ENCODE results near the gene PID1.
A peak's percentile ranks its signal among the peaks of the same experiment; 100 is the strongest.

Gene PID1

GRCh38 chr2:229239021-229239420, 32.1 kb downstream of the PID1 start:
- Histone ChIP-seq H2BK120ac (ENCODE audit: insufficient read depth, low read length, poor library complexity) (no peak overlapping the region), H3K4me1 (ENCODE audit: control insufficient read depth in 1 of 2, insufficient read depth in 2 of 2, low read length in 2 of 2) (peaks cover 3 to 11% of the 10 kb centered on the region in 2 experiments), H3K4ac (ENCODE audit: low read depth, low read length) (no peak overlapping the region), H3K23ac (ENCODE audit: low read length) (no peak overlapping the region), H3K4me2 (ENCODE audit: low read length) (no peak overlapping the region), H3K14ac (ENCODE audit: low read length) (no peak overlapping the region), H4K12ac (ENCODE audit: low read depth, low read length) (no peak overlapping the region), H3K18ac (ENCODE audit: low read length) (no peak overlapping the region), H3K9ac (ENCODE audit: low read length) (no peak overlapping the region), H2BK5ac (ENCODE audit: low read depth, low read length, poor library complexity) (no peak overlapping the region), H3K27ac (ENCODE audit: low read depth, low read length) (no peak overlapping the region), H4K8ac (ENCODE audit: low read depth, low read length) (no peak overlapping the region), H2BK12ac (ENCODE audit: low read length) (no peak overlapping the region), H3K9me3 (ENCODE audit: insufficient read depth, low read depth, low read length) (peaks cover 2% of the 10 kb centered on the region), H3K36me3 (ENCODE audit: control insufficient read depth in 1 of 2, insufficient read depth in 2 of 2, low read length in 2 of 2) (no peaks in the 10 kb centered on the region), H3K79me2 (ENCODE audit: control insufficient read depth, insufficient read depth, low read length, poor library complexity) (no peaks in the 10 kb centered on the region), H3K4me3 (ENCODE audit: low read depth, low read length) (no peak overlapping the region), H3K27me3 (ENCODE audit: insufficient read depth, low read length) (no peaks in the 10 kb centered on the region), H4K91ac (ENCODE audit: low read depth, low read length) (no peak overlapping the region), H2AK5ac (ENCODE audit: low read length) (no peak overlapping the region), H2AFZ (ENCODE audit: insufficient read depth, low read length, poor library complexity) (no peak overlapping the region), H3K79me1 (ENCODE audit: low read length) (peaks cover 5% of the 10 kb centered on the region)
- no CpG with 5 or more reads among the region's 2 CpGs for WGBS (ENCODE audit: extremely low coverage, insufficient coverage, insufficient read length)
- DNase-seq, result no peak

GRCh38 chr2:229237270-229237669, 33.8 kb downstream of the PID1 start:
- no peak overlapping the region for H2AK5ac ChIP-seq (ENCODE audit: low read length)
- H4K91ac ChIP-seq (ENCODE audit: low read depth, low read length), result no peak overlapping the region
- H3K4me1 ChIP-seq (ENCODE audit: control insufficient read depth in 1 of 2, insufficient read depth in 2 of 2, low read length in 2 of 2), result peaks cover 3 to 11% of the 10 kb centered on the region in 2 experiments
- no CpG with 5 or more reads among the region's 2 CpGs for WGBS (ENCODE audit: extremely low coverage, insufficient coverage, insufficient read length)
- H3K4me2 ChIP-seq (ENCODE audit: low read length), result no peak overlapping the region
- H3K9me3 ChIP-seq (ENCODE audit: insufficient read depth, low read depth, low read length), result peaks cover under 1% of the 10 kb centered on the region
- no peaks in the 10 kb centered on the region for H3K27me3 ChIP-seq (ENCODE audit: insufficient read depth, low read length)
- no peaks in the 10 kb centered on the region for H3K79me2 ChIP-seq (ENCODE audit: control insufficient read depth, insufficient read depth, low read length, poor library complexity)
- H2AFZ ChIP-seq (ENCODE audit: insufficient read depth, low read length, poor library complexity), result no peak overlapping the region
- H4K8ac ChIP-seq (ENCODE audit: low read depth, low read length), result no peak overlapping the region
- no peak for DNase-seq
- no peak overlapping the region for H4K12ac ChIP-seq (ENCODE audit: low read depth, low read length)
- no peak overlapping the region for H3K27ac ChIP-seq (ENCODE audit: low read depth, low read length)
- no peaks in the 10 kb centered on the region for H3K36me3 ChIP-seq (ENCODE audit: control insufficient read depth in 1 of 2, insufficient read depth in 2 of 2, low read length in 2 of 2)
- H2BK120ac ChIP-seq (ENCODE audit: insufficient read depth, low read length, poor library complexity), result no peak overlapping the region
- no peak overlapping the region for H2BK5ac ChIP-seq (ENCODE audit: low read depth, low read length, poor library complexity)
- no peak overlapping the region for H2BK12ac ChIP-seq (ENCODE audit: low read length)
- no peak overlapping the region for H3K4ac ChIP-seq (ENCODE audit: low read depth, low read length)
- peaks cover 5% of the 10 kb centered on the region for H3K79me1 ChIP-seq (ENCODE audit: low read length)
- H3K9ac ChIP-seq (ENCODE audit: low read length), result no peak overlapping the region
- no peak overlapping the region for H3K18ac ChIP-seq (ENCODE audit: low read length)
- H3K14ac ChIP-seq (ENCODE audit: low read length), result no peak overlapping the region
- H3K23ac ChIP-seq (ENCODE audit: low read length), result no peak overlapping the region
- no peak overlapping the region for H3K4me3 ChIP-seq (ENCODE audit: low read depth, low read length)

GRCh38 chr2:229235131-229235914, 35.8 kb downstream of the PID1 start:
- no CpG with 5 or more reads among the region's 9 CpGs for WGBS (ENCODE audit: extremely low coverage, insufficient coverage, insufficient read length)
- Histone ChIP-seq H2BK5ac (ENCODE audit: low read depth, low read length, poor library complexity) (peak overlapping the region; percentile 31), H3K79me1 (ENCODE audit: low read length) (peaks cover 5% of the 10 kb centered on the region), H3K23ac (ENCODE audit: low read length) (no peak overlapping the region), H3K9ac (ENCODE audit: low read length) (no peak overlapping the region), H3K27ac (ENCODE audit: low read depth, low read length) (peak overlapping the region; percentile 79), H2BK12ac (ENCODE audit: low read length) (no peak overlapping the region), H4K8ac (ENCODE audit: low read depth, low read length) (no peak overlapping the region), H3K27me3 (ENCODE audit: insufficient read depth, low read length) (no peaks in the 10 kb centered on the region), H3K36me3 (ENCODE audit: control insufficient read depth in 1 of 2, insufficient read depth in 2 of 2, low read length in 2 of 2) (no peaks in the 10 kb centered on the region), H3K4me2 (ENCODE audit: low read length) (peak overlapping the region; percentile 29), H3K4ac (ENCODE audit: low read depth, low read length) (no peak overlapping the region), H4K91ac (ENCODE audit: low read depth, low read length) (no peak overlapping the region), H4K12ac (ENCODE audit: low read depth, low read length) (no peak overlapping the region), H2BK120ac (ENCODE audit: insufficient read depth, low read length, poor library complexity) (peak overlapping the region; percentile 13), H3K18ac (ENCODE audit: low read length) (no peak overlapping the region), H3K79me2 (ENCODE audit: control insufficient read depth, insufficient read depth, low read length, poor library complexity) (no peaks in the 10 kb centered on the region), H3K4me1 (ENCODE audit: control insufficient read depth in 1 of 2, insufficient read depth in 2 of 2, low read length in 2 of 2) (peaks cover 3 to 13% of the 10 kb centered on the region in 2 experiments), H2AFZ (ENCODE audit: insufficient read depth, low read length, poor library complexity) (no peak overlapping the region), H2AK5ac (ENCODE audit: low read length) (no peak overlapping the region), H3K4me3 (ENCODE audit: low read depth, low read length) (no peak overlapping the region), H3K9me3 (ENCODE audit: insufficient read depth, low read depth, low read length) (no peaks in the 10 kb centered on the region), H3K14ac (ENCODE audit: low read length) (no peak overlapping the region)
- DNase-seq, result peak; percentile 80 to 96

GRCh38 chr2:229231885-229232284, 39.2 kb downstream of the PID1 start:
- WGBS (ENCODE audit: extremely low coverage, insufficient coverage, insufficient read length), result no CpG with 5 or more reads among the region's 7 CpGs
- Histone ChIP-seq H3K79me1 (ENCODE audit: low read length) (peaks cover 5% of the 10 kb centered on the region), H3K4me1 (ENCODE audit: control insufficient read depth in 1 of 2, insufficient read depth in 2 of 2, low read length in 2 of 2) (peaks cover 3 to 13% of the 10 kb centered on the region in 2 experiments), H2AFZ (ENCODE audit: insufficient read depth, low read length, poor library complexity) (no peak overlapping the region), H3K18ac (ENCODE audit: low read length) (no peak overlapping the region), H3K9ac (ENCODE audit: low read length) (no peak overlapping the region), H3K79me2 (ENCODE audit: control insufficient read depth, insufficient read depth, low read length, poor library complexity) (no peaks in the 10 kb centered on the region), H3K27ac (ENCODE audit: low read depth, low read length) (no peak overlapping the region), H4K91ac (ENCODE audit: low read depth, low read length) (no peak overlapping the region), H3K23ac (ENCODE audit: low read length) (no peak overlapping the region), H2BK5ac (ENCODE audit: low read depth, low read length, poor library complexity) (no peak overlapping the region), H3K4me2 (ENCODE audit: low read length) (no peak overlapping the region), H3K4ac (ENCODE audit: low read depth, low read length) (no peak overlapping the region), H3K36me3 (ENCODE audit: control insufficient read depth in 1 of 2, insufficient read depth in 2 of 2, low read length in 2 of 2) (no peaks in the 10 kb centered on the region), H3K9me3 (ENCODE audit: insufficient read depth, low read depth, low read length) (no peaks in the 10 kb centered on the region), H2BK12ac (ENCODE audit: low read length) (no peak overlapping the region), H4K8ac (ENCODE audit: low read depth, low read length) (no peak overlapping the region), H3K4me3 (ENCODE audit: low read depth, low read length) (no peak overlapping the region), H4K12ac (ENCODE audit: low read depth, low read length) (no peak overlapping the region), H2AK5ac (ENCODE audit: low read length) (no peak overlapping the region), H3K14ac (ENCODE audit: low read length) (no peak overlapping the region), H2BK120ac (ENCODE audit: insufficient read depth, low read length, poor library complexity) (no peak overlapping the region), H3K27me3 (ENCODE audit: insufficient read depth, low read length) (no peaks in the 10 kb centered on the region)
- DNase-seq, result no peak
